AG04449 (cell line): ENCODE results near the gene ADAMTS17.

Source experiments
- CTCF ChIA-PET: fragments of 350-600 bp; formaldehyde crosslinking; extraction: SDS; loops from one replicate; lab custom pipeline; 2021; ENCODE audit warnings: antibody characterized with exemption; lab: Yijun Ruan, JAX
- POLR2A ChIA-PET: fragments of 400-600, 350-600 bp; formaldehyde crosslinking; extraction: SDS; loops from one replicate; lab custom pipeline; 2020; ENCODE audit warnings: antibody characterized with exemption, inconsistent platforms; lab: Yijun Ruan, JAX
- DNase-seq: peaks from one replicate; pipeline ENCODE4 v3.0.0-alpha.2; 2010; ENCODE audit warnings: low read depth, low spot score
- H3K4me3 ChIP-seq: 2 replicates; pipeline ENCODE4 v1.5.1; 2011; ENCODE audit warnings: low read depth, mild to moderate bottlenecking, control low read depth, low read length
- CTCF ChIP-seq: IDR thresholded peaks from one replicate; pipeline ENCODE4 v1.5.1; 2011; ENCODE audit warnings: mild to moderate bottlenecking, moderate library complexity, low read length, control low read depth, inconsistent platforms; ENCODE audit not compliant: insufficient read depth; ENCODE audit errors: missing control alignments

The ADAMTS17 gene

GRCh38 chr15:99977929-99978328 lies 363.8 kb downstream of the ADAMTS17 start:
- ChIA-PET CTCF (no interaction called here), POLR2A (no interaction called here)
- no peak for TF ChIP-seq CTCF
- DNase-seq, result no peak
- H3K4me3 ChIP-seq, result no peak overlapping the region

GRCh38 chr15:99976811-99977271 lies 364.9 kb downstream of the ADAMTS17 start:
- POLR2A ChIA-PET, result no interaction called here
- CTCF ChIA-PET, result no interaction called here
- TF ChIP-seq CTCF, result no peak
- H3K4me3 ChIP-seq, result no peak overlapping the region
- DNase-seq, result no peak

GRCh38 chr15:99976000-99976399 lies 365.8 kb downstream of the ADAMTS17 start:
- CTCF ChIA-PET, result no interaction called here
- no peak for DNase-seq
- no peak for TF ChIP-seq CTCF
- no peak overlapping the region for H3K4me3 ChIP-seq
- POLR2A ChIA-PET, result no interaction called here

- ChIA-PET POLR2A (no interaction called here), CTCF (no interaction called here)
- H3K4me3 ChIP-seq, result no peak overlapping the region
- TF ChIP-seq CTCF, result no peak
- no peak for DNase-seq
Observed at GRCh38 chr15:99974246-99974645, 367.5 kb downstream of the ADAMTS17 start.

GRCh38 chr15:99973351-99973750 lies 368.4 kb downstream of the ADAMTS17 start:
- no peak overlapping the region for H3K4me3 ChIP-seq
- POLR2A ChIA-PET, result no interaction called here
- CTCF ChIA-PET, result no interaction called here
- no peak for TF ChIP-seq CTCF
- no peak for DNase-seq

- POLR2A ChIA-PET, result no interaction called here
- CTCF ChIA-PET, result no interaction called here
- no peak for DNase-seq
- no peak for TF ChIP-seq CTCF
- H3K4me3 ChIP-seq, result no peak overlapping the region
Observed at GRCh38 chr15:99970891-99971430, 370.8 kb downstream of the ADAMTS17 start.
